CD4-positive, alpha-beta T cell treated with Interleukin-17A for 4 hours (primary cell): ENCODE measurements around the gene ATP6V1B1.
A peak's percentile ranks its signal among the peaks of the same experiment; 100 is the strongest.

Experiments
- DNase-seq: peaks from one replicate; pipeline ENCODE4 v3.0.0-alpha.2; 2020; ENCODE audit warnings: mixed read lengths

Gene ATP6V1B1

DNA sequence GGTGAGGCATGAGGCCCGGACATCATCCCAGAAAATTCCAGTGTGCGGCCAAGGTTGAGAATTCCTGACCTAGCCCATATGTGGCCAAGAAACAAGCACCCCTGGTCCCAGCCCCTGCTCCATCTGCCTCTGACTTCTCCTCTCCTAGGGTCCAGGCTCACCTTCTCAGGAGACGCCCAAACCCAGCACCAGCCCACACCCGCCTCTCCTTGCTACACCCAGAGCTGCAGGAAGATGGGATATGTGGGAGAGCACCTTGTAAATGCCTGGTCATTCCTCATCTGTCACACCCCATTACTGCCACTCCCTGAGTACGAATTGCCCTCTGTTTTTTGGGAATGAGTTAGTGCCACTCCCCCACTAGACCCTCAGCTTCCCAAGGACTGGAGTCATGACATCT lies 7.3 kb upstream of the ATP6V1B1 start:
- no peak for DNase-seq

DNA sequence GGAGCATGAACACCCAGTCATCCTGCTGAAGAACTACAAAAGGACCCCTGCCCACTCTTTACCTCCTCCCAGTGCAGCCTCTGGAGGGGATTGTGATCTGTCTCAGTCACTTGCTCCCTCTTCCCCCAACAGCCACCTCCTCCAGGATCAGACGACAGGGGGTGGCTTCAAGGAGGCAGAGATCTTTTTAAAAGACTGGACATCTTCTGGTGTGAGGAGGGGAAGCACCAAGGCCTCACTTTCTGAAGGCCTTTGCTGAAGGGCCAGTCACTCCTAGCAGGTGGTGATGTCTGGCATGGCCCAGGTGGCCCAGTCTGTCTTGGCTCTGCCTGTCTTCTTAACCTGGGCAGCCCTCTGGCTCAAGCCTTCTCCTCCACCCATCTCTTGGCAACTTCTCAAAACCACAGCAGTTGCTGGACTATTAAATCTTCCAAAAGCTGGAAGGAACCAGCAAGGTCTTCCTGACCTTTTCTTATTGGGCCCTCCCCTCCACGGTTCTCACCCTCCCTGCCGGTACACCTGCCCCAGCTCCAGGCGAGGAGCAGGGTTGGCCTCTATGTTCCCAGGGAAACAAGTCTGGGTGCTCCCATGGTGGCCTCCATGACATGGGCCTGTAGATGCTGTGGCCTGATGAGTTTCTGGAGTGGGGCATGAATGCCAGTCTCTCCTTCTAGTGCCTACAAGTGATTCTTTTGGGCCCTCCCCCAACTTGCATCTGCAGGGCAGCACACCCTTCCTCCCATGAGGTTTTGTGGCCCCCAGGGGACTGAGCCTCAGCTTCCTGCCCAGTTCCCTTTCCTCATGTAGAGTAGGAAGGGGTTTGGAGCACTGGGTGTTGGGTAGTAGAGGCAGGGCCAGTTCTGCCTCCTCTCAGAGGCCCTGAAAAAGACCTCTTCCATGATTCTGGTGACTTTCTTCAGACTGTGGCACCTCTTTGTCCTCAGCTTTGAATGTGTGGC lies 5.0 kb upstream of the ATP6V1B1 start:
- no peak for DNase-seq

DNA sequence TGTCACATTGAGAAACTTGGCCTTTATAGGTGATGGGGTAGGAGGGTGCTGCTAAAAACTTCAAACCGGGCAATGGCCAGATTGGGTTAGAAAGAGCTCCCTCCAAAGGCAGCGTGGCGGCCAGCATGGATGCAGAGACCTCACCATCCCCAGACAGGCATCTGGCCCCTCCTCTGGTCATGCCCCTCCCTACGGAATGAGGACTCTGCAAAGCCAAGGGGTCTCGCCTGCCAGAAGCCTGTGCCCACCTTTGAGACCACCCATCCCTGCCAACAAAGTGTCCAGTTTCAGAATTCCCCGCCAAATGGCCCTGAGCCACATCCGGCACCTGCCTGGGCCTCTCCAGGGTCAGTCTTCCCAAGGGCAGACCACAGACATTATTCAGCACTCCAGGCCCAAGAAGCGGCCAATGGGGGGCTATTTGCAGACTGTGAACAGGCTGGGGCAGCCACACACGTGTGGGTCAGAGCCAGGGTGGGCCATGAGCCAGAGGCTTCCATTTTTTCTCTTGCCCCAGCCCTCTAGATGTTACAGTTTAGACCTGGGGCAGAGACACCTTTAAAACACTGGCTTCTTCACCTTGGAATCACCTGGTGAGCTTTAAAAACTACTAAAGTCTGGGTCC lies 4.2 kb upstream of the ATP6V1B1 start:
- no peak for DNase-seq

DNA sequence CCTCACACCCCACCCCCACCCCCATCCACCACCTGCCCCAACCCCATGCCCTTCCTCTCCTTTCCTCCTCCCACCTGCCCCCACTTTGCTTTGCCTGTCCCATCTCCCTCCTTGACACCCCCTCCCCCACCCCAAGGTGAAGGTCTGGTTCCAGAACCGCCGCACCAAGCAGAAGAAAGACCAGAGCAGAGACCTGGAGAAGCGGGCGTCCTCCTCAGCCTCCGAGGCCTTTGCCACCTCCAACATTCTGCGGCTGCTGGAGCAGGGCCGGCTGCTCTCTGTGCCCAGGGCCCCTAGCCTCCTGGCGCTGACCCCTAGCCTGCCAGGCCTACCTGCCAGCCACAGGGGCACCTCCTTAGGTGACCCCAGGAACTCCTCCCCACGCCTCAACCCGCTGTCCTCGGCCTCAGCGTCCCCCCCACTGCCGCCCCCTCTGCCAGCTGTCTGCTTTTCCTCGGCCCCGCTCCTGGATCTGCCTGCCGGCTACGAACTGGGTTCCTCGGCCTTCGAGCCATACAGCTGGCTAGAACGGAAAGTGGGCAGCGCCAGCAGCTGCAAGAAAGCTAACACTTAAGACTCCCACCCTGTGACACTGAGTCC lies 3.0 kb upstream of the ATP6V1B1 start:
- DNase-seq = no peak

DNA sequence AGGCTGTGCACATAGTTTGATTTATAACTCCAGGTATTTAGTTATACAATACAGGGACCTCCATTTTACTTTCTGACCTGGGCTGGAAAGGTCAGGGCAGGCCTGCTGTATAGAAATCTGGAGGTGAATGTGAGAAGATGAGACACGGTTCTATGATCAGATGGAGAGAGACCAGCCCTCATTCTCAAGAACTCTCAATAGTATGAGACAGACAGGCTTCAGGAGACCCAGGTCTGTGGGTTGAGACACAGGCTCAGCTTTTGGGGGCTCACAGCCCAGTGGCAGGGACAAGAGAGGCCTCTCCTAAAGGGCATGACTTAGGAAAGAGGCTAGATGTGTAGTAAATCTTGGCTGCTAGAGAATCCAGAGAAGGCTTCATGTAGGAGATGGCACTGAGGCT lies 719 bp upstream of the ATP6V1B1 start:
- DNase-seq = no peak

DNA sequence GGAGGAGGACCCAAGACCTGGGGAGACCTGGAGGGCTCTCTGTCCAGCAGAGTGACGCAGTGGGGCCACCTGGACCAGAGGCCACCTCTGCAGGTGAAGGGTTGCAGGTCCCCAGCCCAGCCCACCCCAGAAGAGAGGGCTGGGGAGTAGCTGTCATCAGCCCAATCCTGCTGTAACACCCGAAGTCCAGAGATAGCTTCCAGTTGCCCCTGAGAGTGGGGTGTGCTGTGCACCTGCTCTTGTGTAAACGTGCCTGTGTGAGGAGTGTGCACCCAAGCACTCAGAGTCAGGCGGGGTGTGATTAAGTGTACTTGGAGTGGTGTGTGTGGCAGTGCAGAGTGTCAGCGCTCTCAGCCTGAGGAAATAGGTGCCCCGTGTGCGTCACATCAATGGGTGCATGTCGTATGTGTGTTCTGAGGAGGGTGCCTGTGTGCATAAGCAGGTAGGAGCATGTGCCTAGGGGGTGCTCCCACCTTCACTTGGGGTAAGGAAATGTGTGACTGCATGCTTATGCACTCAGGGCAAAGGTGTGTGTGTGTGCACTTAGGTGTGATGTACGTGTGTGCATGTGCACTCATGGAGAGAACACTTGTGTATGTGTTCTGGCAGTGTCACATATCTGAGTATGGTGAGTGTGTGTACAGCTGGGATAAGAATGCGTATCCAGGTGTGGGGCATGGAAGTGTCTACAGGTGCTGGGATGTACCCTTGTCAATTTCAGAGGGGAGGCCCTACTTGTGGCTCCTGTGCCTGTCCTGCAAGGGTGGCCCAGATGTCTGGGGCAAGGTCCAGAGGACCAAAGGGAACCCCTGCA lies 672 bp downstream of the ATP6V1B1 start:
- DNase-seq = no peak

DNA sequence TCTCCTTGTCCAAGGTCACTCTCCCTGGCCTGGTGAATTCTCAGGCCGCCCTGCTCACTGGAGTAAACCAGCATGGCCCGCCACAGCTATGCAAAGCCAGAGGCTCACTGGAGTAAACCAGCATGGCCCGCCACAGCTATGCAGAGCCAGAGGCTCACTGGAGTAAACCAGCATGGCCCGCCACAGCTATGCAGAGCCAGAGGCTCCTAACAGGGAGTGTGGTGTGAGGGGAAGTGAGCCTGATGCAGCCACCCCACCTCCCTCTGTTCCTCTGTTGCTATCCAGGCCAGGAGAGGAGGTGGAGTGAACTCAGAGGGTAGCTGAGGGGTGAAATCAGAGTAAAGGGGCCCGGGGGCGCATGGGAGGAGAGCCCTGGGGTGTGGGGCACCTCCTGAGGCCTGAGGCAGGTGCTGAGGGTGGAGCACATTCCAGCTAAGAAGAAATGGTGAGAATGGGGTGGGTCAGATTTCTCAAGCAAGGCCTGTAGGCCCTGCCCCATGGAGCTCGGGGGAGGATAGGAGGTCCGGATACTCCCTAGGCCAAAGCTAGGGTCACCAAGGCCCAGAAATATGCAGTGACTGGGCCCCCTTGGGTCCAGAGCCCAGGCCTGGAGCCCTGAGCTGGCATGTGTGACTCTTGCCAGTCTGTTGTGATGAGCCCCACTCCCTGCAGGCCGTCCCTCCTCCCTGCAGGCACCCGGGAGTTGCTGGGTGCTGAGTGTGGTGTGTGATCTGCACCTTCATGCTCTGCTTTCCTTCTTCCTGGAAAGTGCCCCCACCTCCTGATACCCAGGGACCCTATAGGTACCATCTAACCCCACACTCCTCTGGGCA lies 1.5 kb downstream of the ATP6V1B1 start:
- no peak for DNase-seq

DNA sequence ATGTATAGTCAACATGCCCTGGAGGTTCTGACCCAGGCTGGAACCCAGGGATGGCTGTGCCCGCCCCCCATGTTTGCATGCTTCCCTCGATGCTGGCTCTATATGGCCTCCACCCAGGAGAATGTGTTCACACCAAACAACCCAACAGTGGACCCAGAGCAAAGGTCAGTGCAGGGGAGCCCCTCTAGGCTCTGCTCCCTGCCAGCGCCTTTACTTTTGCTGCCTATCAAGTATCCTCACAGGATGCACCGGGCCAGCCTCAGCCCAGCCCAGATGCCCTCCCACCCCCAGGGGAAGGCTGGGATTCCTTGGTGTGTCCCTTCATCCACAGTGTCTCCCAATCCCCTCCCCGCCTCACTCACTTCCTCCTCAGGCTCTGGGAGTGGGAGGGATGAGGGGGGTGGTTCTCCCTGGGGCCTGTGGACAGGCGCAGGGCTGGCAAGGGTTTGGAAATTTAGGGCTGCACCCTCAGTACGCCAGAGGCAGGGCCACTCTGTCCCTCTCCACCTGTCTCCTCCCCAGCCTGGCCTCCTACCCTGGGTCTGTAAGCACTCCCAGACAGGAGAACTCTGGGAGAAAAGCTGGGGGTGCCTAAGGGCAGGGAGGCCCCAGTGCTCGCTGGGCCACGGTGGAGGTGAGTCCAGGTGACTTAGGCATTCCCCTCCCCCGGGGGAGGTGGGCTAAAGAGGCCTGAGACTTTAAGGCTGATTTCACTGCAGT lies 2.3 kb downstream of the ATP6V1B1 start:
- DNase-seq = no peak

DNA sequence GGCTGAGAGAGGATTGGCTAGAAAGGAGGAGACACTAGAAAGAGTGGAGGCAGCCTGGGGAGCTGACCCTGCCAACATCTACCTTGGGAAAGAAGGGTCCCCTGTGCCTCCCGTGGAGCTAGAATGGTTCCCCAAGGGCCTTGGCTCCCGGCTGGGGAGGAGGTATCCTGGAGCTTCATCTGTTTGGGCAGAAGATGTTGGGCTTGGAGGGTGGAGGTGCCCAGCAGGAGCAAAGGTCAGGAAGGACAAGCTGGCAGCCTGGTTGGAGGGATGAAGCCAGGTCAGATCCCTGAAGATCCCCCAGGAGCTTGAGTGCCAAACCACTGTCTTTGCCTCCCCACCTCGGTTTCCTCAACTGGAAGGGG lies 2.9 kb downstream of the ATP6V1B1 start:
- DNase-seq = no peak

DNA sequence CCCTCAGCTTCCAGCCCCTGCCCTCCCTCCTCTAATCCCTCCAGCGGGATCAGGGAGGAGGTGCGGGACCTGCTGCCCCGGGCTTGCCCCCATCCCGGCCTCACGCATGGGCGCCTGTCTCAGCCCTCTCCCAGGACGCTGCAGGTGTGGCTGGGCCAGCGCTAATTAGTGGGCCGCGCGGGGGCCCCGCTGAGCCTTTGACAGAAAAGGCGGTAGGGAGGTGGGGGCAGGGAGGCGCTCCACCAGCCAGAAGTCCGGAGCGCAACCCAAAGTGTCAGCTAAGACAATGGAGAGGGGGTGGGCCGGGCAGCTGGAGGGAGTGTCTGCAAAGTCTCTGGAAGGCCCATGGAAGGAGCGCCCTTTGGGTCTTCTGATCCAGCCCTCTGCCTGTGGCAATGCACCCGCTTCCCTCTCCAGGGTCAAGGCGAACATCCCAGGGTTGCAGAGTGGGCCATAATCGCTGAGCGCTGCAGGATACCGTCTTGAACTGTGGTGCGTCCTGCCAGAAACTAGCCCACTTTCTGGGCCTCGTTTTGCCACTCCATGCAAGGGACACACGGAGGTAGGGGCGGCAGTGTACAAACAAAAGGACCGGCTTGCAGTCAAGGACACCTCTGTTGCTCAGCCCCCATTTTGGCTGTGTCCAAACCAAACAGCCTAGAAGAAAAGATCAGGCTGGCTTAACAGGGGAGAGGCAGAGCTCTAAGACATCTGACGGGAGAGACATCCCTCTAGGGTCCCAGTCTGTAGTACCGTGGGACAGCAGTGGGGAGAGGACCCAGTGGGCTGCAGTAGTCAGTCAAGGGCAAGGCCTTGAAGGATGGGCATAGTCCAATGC lies 3.5 kb downstream of the ATP6V1B1 start:
- no peak for DNase-seq

DNA sequence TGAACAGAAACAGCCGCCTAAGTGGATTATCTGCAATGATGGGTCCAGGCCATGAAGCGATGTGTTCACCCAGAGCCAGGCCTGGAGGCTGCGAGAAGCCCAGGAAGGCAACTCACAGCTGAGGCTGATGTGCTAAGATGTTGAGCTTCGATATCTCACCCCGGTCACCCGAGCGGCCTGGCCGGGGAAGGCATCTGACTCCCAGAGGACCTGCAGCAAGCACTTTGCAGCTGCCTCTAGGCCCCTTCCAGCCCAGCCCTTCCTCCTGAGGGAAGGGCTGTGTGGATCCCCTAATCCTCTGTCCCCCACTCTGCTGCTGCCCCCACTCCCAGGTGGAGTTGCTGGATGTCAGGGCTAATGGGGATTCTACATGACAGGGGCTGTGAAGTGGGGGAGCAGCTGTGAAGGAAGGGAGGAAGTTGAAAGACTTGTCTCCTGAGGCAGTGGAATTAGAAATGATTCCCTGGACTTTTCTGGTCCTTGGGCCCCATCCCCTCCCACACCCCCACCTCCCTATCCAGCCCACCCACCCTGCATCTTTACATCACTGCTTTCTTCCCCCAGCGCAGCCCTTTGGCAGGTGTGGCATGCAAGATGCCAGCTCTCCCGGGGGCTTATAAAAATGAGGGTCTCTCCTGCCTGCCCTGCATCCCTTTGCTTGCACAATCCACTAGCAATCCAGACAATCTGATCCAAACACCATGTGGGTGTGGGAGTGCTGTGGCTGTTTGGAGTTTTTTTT lies 4.3 kb downstream of the ATP6V1B1 start:
- DNase-seq = no peak

DNA sequence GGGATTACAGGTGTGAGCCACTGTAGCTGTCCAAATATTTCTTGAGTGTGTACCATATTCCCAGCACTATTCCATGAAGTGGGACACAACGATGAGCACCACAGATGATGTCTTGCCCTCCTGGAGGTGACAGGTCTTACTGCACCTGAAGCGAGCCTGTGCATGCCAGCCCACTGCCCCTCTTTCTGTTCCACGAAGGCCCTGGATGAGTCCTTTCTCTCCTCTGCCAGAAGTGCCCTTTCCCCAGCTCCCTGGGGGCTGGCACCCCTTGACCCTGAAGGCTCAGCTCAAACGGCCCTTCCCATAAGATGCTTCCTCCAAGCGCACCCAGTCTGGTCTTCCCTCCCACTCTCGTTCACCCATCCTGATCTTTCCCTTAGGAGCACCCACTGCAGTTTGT lies 5.5 kb downstream of the ATP6V1B1 start:
- DNase-seq = no peak

DNA sequence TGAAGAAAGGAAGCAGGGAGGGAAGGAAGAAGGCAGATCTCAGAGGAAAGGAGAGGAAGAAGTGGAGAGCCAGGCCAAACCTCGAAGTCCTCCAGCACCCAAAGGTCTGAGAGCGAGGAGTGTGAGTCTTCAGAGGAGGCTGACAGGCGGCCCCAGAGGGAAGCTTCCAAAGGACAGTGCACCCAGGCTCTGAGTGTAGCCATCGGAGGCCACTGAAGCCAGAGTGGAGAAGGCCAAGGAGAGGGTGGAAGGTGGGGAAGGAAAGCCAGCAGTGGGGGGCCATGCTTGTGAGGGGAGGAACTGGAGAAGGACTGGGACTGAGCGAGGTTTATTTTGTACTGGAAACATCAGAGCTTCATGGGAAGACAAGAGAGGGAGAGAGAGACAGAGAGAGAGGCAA lies 6.0 kb downstream of the ATP6V1B1 start:
- DNase-seq = no peak

DNA sequence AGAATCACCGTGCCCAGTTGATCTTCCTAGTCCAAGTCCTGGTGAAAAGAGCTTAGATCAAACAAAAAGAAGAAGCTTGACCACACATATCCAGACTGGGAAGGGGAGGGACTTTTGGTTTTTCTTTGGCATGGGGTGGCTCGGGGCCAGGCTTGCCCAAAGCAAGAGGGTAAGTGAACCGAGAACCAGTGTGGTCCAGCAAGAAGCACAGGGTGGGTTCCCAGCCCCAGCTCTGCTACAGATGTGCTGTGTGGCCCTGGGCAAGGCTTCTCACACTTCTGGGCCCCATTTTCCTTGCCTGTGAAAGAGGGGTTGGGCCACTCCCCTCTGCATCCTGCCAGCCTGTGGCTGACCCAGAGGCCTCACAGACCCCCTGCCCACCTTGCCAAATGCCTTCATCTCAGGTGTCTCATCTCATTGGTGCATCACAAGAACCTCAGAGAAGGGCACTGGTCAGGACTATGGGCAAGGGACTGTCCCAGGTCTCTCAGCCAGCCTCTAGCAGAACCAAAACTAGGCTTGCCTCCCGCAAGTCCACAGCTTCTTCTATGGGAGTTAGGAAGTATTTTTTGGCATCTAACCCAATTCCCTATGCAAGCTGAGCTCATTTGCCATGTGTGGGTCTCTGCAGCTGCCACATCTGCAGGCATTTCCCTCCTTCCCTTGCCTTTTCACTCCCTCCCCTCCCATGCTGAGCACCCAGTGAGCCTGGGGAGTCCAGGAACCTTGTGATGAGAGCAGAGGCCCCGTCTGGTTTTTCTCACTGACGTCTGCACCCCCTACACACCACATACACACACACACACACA lies 6.9 kb downstream of the ATP6V1B1 start:
- no peak for DNase-seq

DNA sequence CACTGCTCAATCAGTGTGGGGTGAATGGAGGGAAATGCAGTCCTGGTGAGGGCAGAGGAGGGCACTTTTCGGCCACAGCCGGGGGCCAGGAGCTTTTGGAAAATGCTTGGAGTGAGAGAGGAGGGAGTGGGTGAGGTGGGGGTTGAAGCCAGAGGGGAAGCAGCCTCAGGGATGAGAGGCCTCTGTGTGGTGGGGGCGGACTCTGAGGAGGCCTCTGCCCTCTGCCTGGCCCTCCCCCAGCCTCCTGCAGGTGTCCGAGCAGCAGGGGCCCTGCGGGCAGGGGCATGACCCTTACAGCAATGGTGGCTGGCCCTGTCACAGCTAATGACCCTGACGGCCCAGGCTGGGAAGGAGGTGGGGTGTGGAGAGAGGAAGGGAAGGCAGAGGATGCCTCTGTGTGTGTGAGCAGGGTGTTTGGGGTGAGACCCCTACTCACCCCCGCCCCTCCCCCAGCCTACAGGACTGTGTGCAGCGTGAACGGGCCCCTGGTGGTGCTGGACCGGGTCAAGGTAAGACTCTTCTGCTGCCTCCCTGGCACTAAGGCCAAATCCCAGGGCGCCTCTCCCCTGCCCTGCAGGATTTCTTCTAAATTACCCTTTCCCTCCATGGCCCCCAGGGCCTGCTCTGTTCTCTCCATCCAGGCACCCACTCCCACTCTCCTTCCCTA lies 7.6 kb downstream of the ATP6V1B1 start:
- DNase-seq = no peak

DNA sequence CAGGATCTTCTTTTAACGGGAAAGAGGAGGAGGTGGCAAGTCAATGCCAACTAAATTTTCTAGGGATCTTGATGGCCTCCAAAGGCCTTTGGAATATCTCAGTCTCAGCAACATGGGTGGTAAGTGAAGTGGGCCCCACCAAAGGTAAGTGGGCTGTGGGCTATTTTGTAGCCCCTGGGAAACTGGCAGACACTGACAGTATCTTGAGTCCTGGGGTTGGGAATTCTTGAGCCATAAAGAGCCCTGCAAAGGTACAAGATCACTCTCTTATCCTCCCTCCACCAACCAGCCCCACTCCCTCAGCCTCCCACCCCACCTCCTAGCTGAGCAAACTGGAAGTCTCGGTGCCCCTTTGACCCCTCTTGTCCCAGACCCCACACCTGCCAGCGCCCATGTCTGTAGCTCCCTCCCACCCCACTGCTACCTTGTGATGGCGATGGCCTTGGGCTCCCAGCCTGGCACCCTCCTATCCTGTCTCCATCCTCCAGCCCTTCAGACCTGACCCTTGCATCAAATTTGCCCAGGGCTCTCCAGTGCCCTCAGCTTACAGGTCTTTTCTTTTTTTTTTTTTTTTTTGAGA lies 8.5 kb downstream of the ATP6V1B1 start:
- no peak for DNase-seq

DNA sequence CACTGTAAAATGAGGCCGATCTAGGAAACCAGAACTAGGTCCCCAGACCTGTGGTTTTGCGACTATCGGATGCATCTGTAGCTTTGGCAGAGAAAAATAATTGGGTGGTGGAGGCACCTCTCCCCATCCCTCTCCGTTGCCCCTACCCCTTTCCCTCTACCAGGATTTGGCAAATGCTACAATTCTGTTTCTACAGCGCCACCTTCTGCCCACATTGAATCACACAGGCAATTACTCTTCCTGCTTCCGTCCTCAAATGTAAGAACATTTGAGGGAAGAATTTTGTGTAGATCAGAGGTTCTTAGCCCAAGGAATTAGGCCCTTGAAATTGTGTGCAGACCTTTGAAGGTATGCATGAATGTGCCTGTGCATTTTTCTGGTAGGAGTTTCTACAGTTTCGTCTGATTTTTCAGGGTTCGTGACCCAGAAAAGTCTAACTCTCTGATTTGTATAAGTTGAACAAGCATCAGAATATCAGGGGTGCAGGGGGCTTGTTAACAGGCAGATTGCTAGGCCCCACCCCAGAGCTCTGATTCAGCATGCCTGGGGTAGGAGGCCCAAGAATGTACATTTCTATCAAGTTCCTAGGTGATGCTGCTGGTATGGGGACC lies 11.2 kb downstream of the ATP6V1B1 start:
- peak; percentile 70 for DNase-seq
